Breast epithelium (tissue), 3 donors: ENCODE data around the gene SYT12.

Experiments
- CTCF ChIP-seq, 3 donors: fragments of 450-650 bp; IDR thresholded peaks; one replicate each; pipeline ENCODE4 v1.5.1; 2016 to 2017; ENCODE audit warnings: antibody characterized with exemption in 3 of 3, mild to moderate bottlenecking in 3 of 3, moderate library complexity in 3 of 3
- POLR2AphosphoS5 ChIP-seq, 3 donors: sonication (generic); formaldehyde crosslinking; IDR thresholded peaks; one replicate each; pipeline ENCODE4 v1.6.1; 2017; ENCODE audit warnings: antibody characterized with exemption in 3 of 3

DNA sequence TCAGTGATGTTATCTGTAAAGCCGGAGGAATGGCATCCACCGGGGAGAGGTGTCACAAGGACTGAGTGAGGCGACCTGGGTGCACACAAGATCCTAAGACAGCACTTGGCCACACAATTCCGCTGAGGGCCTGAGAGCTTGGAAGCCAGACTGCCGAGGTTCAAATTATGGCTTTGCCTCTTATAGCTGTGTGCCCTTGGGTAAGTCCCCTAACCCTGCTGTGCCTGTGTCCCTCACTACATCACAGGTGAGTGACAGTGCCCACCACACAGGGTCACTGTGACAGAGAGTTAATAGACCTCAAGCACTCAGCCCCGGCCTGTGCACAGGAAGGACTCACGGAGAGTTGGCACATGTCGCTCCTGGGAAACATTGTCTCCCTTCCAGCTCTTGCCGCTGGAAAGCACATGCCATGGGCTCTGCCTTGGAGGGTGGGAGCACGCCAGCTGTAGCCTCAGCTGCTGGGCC, 34.3 kb downstream of the SYT12 start:
- TF ChIP-seq CTCF (IDR thresholded peaks at IDR 0.05): no peak
- TF ChIP-seq POLR2AphosphoS5 (IDR thresholded peaks at IDR 0.05): no peak
